K562 (cell line): ENCODE measurements around the gene IPCEF1. TPM values are rescaled to one million over a fixed set of nuclear protein-coding genes. Genes with fewer than 3 reads are reported as not detected.

Experiments
- ATAC-seq: fragments of 200-7000 bp; cut with Tn5 transposase; 3 replicates; pipeline ENCODE4 v1.9.1; 2020; ENCODE audit warnings: moderate library complexity
- BruUV-seq: library from RNA; stranded (reverse); fragments of 400-500 nt; replicated peaks from 2 replicates; lab custom pipeline; 2021; lab: Mats Ljungman, UMichigan
- CTCF ChIA-PET: fragments of 300-600 bp; formaldehyde crosslinking; extraction: SDS; loops from one replicate; lab custom pipeline; 2021; ENCODE audit warnings: low intra/inter-chr PET ratio; lab: Yijun Ruan, JAX
- POLR2A ChIA-PET: fragments of 300-600, 350-650 bp; sonication (Branson Sonifier 250); formaldehyde crosslinking; extraction: SDS; loops from one replicate; lab custom pipeline; 2021; ENCODE audit warnings: antibody characterized with exemption, inconsistent platforms; lab: Yijun Ruan, JAX
- DNase-seq, 4 experiments: peaks; one replicate each; pipeline versions ENCODE4 v3.0.0 to v3.0.0-alpha.2; 2011 to 2018; ENCODE audit warnings: low spot score in 3 of 4, mixed read lengths in 3 of 4; ENCODE audit errors: extremely low read depth in 1 of 4
- FAIRE-seq: peaks from 2 replicates; lab custom pipeline; 2011; peaks lifted over from hg19 to GRCh38; lab: Jason Lieb, UNC
- H2AFZ ChIP-seq: 2 replicates; pipeline ENCODE4 v1.6.0; 2011; ENCODE audit warnings: low read depth, low read length, control low read depth, inconsistent platforms
- H3K27ac ChIP-seq: fragments of 200-600 bp; 3 replicates; pipeline ENCODE4 v1.8.0; 2011; ENCODE audit warnings: low read depth, mild to moderate bottlenecking, control low read depth, inconsistent platforms, low read length, moderate library complexity, mixed read lengths; ENCODE audit errors: extremely low read depth
- H3K27me3 ChIP-seq, 2 experiments: fragments of 300-600 bp in 1 of 2; 2 replicates in 1 of 2; 3 replicates in 1 of 2; pipeline versions ENCODE4 v1.6.0 to v1.8.0; 2011; ENCODE audit warnings: inconsistent platforms in 2 of 2, low read length in 2 of 2, mild to moderate bottlenecking in 1 of 2, mixed read lengths in 1 of 2, moderate library complexity in 1 of 2; ENCODE audit not compliant: control insufficient read depth in 2 of 2, insufficient read depth in 2 of 2
- H3K36me3 ChIP-seq: fragments of 300-600 bp; 3 replicates; pipeline ENCODE4 v1.8.0; 2011; ENCODE audit warnings: mild to moderate bottlenecking, low read length, inconsistent platforms; ENCODE audit not compliant: control insufficient read depth, insufficient read depth
- H3K4me1 ChIP-seq, 2 experiments: fragments of 200-600 bp in 1 of 2; replicated peaks in 1 of 2; 2 replicates in 1 of 2; 3 replicates in 1 of 2; pipeline versions ENCODE4 v1.5.1 to v1.8.0; 2011; ENCODE audit warnings: inconsistent platforms in 2 of 2, low read length in 2 of 2, mild to moderate bottlenecking in 1 of 2, mixed read lengths in 1 of 2, moderate library complexity in 1 of 2; ENCODE audit not compliant: control insufficient read depth in 2 of 2, insufficient read depth in 2 of 2
- H3K4me2 ChIP-seq: 2 replicates; pipeline ENCODE4 v1.6.1; 2011; ENCODE audit warnings: low read length, control low read depth, inconsistent platforms, mixed read lengths; ENCODE audit not compliant: insufficient read depth
- H3K4me3 ChIP-seq: fragments of 200-600 bp; sonication (generic), shearing (Covaris generic); 2 replicates; pipeline ENCODE4 v1.5.1; 2016; ENCODE audit warnings: control low read depth, inconsistent platforms
- H3K79me2 ChIP-seq: fragments of 200-600 bp; 3 replicates; pipeline ENCODE4 v1.8.0; 2011; ENCODE audit warnings: low read length, inconsistent platforms; ENCODE audit not compliant: control insufficient read depth, insufficient read depth
- H3K9ac ChIP-seq, 2 experiments: 2 replicates each; pipeline versions ENCODE4 v1.6.0 to v1.6.1; 2011; ENCODE audit warnings: low read depth in 2 of 2, low read length in 2 of 2, control low read depth in 1 of 2, inconsistent platforms in 1 of 2, mild to moderate bottlenecking in 1 of 2, mixed read lengths in 1 of 2; ENCODE audit not compliant: insufficient read depth in 1 of 2
- H3K9me1 ChIP-seq: one replicate; pipeline ENCODE4 v1.6.0; 2011; ENCODE audit warnings: inconsistent platforms, mild to moderate bottlenecking, low read length, moderate library complexity; ENCODE audit not compliant: control insufficient read depth, insufficient read depth
- H3K9me3 ChIP-seq: replicated peaks from 2 replicates; pipeline ENCODE4 v1.5.1; 2011; ENCODE audit warnings: low read depth, low read length, inconsistent platforms; ENCODE audit not compliant: control insufficient read depth, insufficient read depth
- H4K20me1 ChIP-seq: replicated peaks from 2 replicates; pipeline ENCODE4 v1.6.1; 2011; ENCODE audit warnings: low read length, inconsistent platforms, mixed read lengths; ENCODE audit not compliant: control insufficient read depth, insufficient read depth
- C11orf30 ChIP-seq: fragments of 450-650 bp; IDR thresholded peaks from 2 replicates; pipeline ENCODE4 v1.6.1; 2016; ENCODE audit warnings: low read depth, mild to moderate bottlenecking
- CBFA2T3 ChIP-seq: fragments of 450-650 bp; IDR thresholded peaks from 2 replicates; pipeline ENCODE4 v1.6.1; 2017
- DIDO1 ChIP-seq: fragments of 450-650 bp; IDR thresholded peaks from 2 replicates; pipeline ENCODE4 v1.6.1; 2016; ENCODE audit warnings: low read depth, missing biosample characterization, missing genetic modification characterization
- MAFG ChIP-seq: fragments of 450-650 bp; conservative IDR thresholded peaks from 2 replicates; pipeline ENCODE4 v1.6.1; 2016; ENCODE audit warnings: missing genetic modification characterization, missing compliant biosample characterization
- NFATC3 ChIP-seq: fragments of 450-650 bp; IDR thresholded peaks from 2 replicates; pipeline ENCODE4 v1.6.1; 2017; ENCODE audit warnings: mild to moderate bottlenecking
- NR4A1 ChIP-seq, 2 experiments: fragments of 250-450 bp in 1 of 2; fragments of 450-650 bp in 1 of 2; sonication (Bioruptor Pico) in 1 of 2; IDR thresholded peaks; 2 replicates each; pipeline versions ENCODE4 v1.4.0 to v1.6.1; 2016 to 2020; ENCODE audit warnings: mild to moderate bottlenecking in 2 of 2, missing compliant biosample characterization in 1 of 2, missing genetic modification characterization in 1 of 2, moderate library complexity in 1 of 2
- RB1 ChIP-seq: fragments of 450-650 bp; IDR thresholded peaks from 2 replicates; pipeline ENCODE4 v1.6.1; 2017; ENCODE audit warnings: low read depth, mild to moderate bottlenecking
- SMARCA5 ChIP-seq: fragments of 450-650 bp; IDR thresholded peaks from 2 replicates; pipeline ENCODE4 v1.6.1; 2016
- TAL1 ChIP-seq: fragments of 450-650 bp; IDR thresholded peaks from 2 replicates; pipeline ENCODE4 v1.6.1; 2016; ENCODE audit warnings: mild to moderate bottlenecking
- WHSC1 ChIP-seq: IDR thresholded peaks from one replicate; pipeline ENCODE4 v1.6.1; 2012; ENCODE audit warnings: low read length, control low read depth, inconsistent platforms
- ZNF316 ChIP-seq: fragments of 450-650 bp; IDR thresholded peaks from 2 replicates; pipeline ENCODE4 v1.6.1; 2016
- ZNF79 ChIP-seq: fragments of 250-450 bp; sonication (Bioruptor Pico); IDR thresholded peaks from 2 replicates; pipeline ENCODE4 v1.4.0; 2020; ENCODE audit warnings: low read depth, mild to moderate bottlenecking, moderate library complexity
- WGBS: fragments of 100-300 bp; shearing (Covaris generic); methylation state at CpG from one replicate; pipeline ENCODE4 v1.1.6; 2016; ENCODE audit warnings: low coverage, mixed read lengths; ENCODE audit not compliant: insufficient coverage; ENCODE audit errors: missing lambda C conversion rate; 5-methylcytosine and 5-hydroxymethylcytosine counted together
- in situ Hi-C: fragments of 300-500 bp; cut with MboI; formaldehyde crosslinking; loops from 4 replicates; pipeline ENCODE4 v1.15.0; 2018; ENCODE audit warnings: inconsistent platforms, mixed read lengths
- intact Hi-C: fragments of 100-400 bp; cut with micrococcal nuclease; formaldehyde crosslinking; loops from 2 replicates; pipeline ENCODE4 v1.14.2; 2022
- polyA plus RNA-seq, 8 experiments: library from polyadenylated mRNA; depleted of rRNA in 4 of 8; stranded (reverse) in 5 of 8; unstranded in 3 of 8; fragments of >200 nt; fragmentation: Nextera tagmentation in 2 of 8; fragmentation: Illumina TruSeq in 1 of 8; extraction: Ambion mirVana in 2 of 8; extraction: Trizol in 1 of 8; gene quantifications; 2 replicates each; pipeline versions ENCODE4 v1.2.1 to v1.2.3, GENCODE V29; 2011 to 2014; ENCODE audit warnings: inconsistent platforms in 1 of 8, missing spikeins in 1 of 8
- total RNA-seq, 7 experiments: library from RNA; depleted of rRNA in 6 of 7; stranded (reverse); fragments of >200 nt in 6 of 7; fragmentation: Illumina TruSeq in 2 of 7; extraction: Trizol in 2 of 7; gene quantifications; 2 replicates each; pipeline versions ENCODE4 v1.2.1 to v1.2.3, GENCODE V29; 2011 to 2021; ENCODE audit warnings: low replicate concordance in 1 of 7
- TF ChIP-seq, protein P1 (sequence below): IDR thresholded peaks from 3 replicates; pipeline ENCODE4 v1.6.1; 2011; ENCODE audit warnings: borderline replicate concordance, mild to moderate bottlenecking, moderate library complexity; ENCODE audit not compliant: insufficient read length; ENCODE audit errors: extremely low read depth
- TF ChIP-seq, protein P2 (sequence below), 2 experiments: IDR thresholded peaks in 1 of 2; conservative IDR thresholded peaks in 1 of 2; 2 replicates each; pipeline ENCODE4 v1.6.1; 2016; ENCODE audit warnings: low read depth in 2 of 2, mild to moderate bottlenecking in 1 of 2, missing compliant biosample characterization in 1 of 2, missing genetic modification characterization in 1 of 2, moderate library complexity in 1 of 2
- TF ChIP-seq, protein P3 (sequence below): fragments of 250-450 bp; sonication (Bioruptor Pico); IDR thresholded peaks from 2 replicates; pipeline ENCODE4 v1.4.0; 2020; ENCODE audit warnings: mild to moderate bottlenecking, moderate library complexity, borderline replicate concordance

The IPCEF1 gene
- total and polyA plus RNA-seq, 9 of the 15 experiments (the other 6 are each of a cell fraction or from before 2014, with no cell fraction given) = 0.14 to 0.18 TPM; not detected in 7

DNA sequence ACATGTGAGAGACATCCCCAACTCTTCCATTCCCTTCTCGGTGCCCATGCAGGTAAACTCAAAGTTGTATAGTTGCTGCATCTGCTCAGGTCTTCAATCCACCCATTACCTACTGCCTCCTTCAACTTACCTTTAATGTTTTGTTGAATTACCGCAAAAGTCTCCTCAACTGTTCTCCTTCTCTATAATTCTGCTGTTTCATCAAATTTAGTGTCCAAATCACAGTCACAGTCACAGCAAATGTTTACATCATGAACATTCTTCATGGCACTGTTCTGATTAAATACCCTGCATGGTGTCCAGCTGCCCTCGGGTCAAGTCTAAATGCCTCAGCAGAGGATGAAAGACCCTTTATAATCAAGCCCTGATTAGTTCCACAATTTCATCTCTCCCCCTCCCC is 130.1 kb downstream of the IPCEF1 start:
- Histone ChIP-seq H3K4me1 (no peaks in the 10 kb centered on the region), H2AFZ (no peak overlapping the region), H3K27me3 (no peaks in the 10 kb centered on the region), H4K20me1 (no peaks in the 10 kb centered on the region)
- peak; percentile 67 for TF ChIP-seq ZNF316
- TF ChIP-seq NR4A1 (CRISPR knock-in tag; IDR thresholded peaks at IDR 0.05) = no peak
- TF ChIP-seq NR4A1 (tag; IDR thresholded peaks at IDR 0.05) = no peak
- no peak for TF ChIP-seq ZNF79 (CRISPR knock-in tag)
- no peak for TF ChIP-seq RB1
- TF ChIP-seq DIDO1 (tag) = no peak
- TF ChIP-seq, protein P1, sequence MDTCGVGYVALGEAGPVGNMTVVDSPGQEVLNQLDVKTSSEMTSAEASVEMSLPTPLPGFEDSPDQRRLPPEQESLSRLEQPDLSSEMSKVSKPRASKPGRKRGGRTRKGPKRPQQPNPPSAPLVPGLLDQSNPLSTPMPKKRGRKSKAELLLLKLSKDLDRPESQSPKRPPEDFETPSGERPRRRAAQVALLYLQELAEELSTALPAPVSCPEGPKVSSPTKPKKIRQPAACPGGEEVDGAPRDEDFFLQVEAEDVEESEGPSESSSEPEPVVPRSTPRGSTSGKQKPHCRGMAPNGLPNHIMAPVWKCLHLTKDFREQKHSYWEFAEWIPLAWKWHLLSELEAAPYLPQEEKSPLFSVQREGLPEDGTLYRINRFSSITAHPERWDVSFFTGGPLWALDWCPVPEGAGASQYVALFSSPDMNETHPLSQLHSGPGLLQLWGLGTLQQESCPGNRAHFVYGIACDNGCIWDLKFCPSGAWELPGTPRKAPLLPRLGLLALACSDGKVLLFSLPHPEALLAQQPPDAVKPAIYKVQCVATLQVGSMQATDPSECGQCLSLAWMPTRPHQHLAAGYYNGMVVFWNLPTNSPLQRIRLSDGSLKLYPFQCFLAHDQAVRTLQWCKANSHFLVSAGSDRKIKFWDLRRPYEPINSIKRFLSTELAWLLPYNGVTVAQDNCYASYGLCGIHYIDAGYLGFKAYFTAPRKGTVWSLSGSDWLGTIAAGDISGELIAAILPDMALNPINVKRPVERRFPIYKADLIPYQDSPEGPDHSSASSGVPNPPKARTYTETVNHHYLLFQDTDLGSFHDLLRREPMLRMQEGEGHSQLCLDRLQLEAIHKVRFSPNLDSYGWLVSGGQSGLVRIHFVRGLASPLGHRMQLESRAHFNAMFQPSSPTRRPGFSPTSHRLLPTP = no peak
- no peak for TF ChIP-seq NFATC3
- TF ChIP-seq TAL1 = no peak
- TF ChIP-seq, protein P2, sequence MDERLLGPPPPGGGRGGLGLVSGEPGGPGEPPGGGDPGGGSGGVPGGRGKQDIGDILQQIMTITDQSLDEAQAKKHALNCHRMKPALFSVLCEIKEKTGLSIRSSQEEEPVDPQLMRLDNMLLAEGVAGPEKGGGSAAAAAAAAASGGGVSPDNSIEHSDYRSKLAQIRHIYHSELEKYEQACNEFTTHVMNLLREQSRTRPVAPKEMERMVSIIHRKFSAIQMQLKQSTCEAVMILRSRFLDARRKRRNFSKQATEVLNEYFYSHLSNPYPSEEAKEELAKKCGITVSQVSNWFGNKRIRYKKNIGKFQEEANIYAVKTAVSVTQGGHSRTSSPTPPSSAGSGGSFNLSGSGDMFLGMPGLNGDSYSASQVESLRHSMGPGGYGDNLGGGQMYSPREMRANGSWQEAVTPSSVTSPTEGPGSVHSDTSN (CRISPR knock-in tag; IDR thresholded peaks at IDR 0.05; ENCODE audit: low read depth) = no peak
- TF ChIP-seq, protein P2 (tag; conservative IDR thresholded peaks at IDR 0.05; ENCODE audit: low read depth) = no peak
- TF ChIP-seq, protein P3, sequence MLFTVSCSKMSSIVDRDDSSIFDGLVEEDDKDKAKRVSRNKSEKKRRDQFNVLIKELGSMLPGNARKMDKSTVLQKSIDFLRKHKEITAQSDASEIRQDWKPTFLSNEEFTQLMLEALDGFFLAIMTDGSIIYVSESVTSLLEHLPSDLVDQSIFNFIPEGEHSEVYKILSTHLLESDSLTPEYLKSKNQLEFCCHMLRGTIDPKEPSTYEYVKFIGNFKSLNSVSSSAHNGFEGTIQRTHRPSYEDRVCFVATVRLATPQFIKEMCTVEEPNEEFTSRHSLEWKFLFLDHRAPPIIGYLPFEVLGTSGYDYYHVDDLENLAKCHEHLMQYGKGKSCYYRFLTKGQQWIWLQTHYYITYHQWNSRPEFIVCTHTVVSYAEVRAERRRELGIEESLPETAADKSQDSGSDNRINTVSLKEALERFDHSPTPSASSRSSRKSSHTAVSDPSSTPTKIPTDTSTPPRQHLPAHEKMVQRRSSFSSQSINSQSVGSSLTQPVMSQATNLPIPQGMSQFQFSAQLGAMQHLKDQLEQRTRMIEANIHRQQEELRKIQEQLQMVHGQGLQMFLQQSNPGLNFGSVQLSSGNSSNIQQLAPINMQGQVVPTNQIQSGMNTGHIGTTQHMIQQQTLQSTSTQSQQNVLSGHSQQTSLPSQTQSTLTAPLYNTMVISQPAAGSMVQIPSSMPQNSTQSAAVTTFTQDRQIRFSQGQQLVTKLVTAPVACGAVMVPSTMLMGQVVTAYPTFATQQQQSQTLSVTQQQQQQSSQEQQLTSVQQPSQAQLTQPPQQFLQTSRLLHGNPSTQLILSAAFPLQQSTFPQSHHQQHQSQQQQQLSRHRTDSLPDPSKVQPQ (CRISPR knock-in tag) = no peak
- TF ChIP-seq C11orf30 = peak; percentile 36; the same call in 1 of the 2 replicates
- 0 out of 2 replicates have a peak, but pooled peaks have one; percentile 34 for TF ChIP-seq MAFG (tag)
- TF ChIP-seq WHSC1 = no peak
- no peak for TF ChIP-seq CBFA2T3
- TF ChIP-seq SMARCA5 = no peak
- TF ChIP-seq, all 486 proteins: peak for 3
- no peak for DNase-seq
- CTCF ChIA-PET = no interaction called here
- POLR2A ChIA-PET = no interaction called here
- FAIRE-seq = no peak
- Histone ChIP-seq H3K9me1 (no peaks in the 10 kb centered on the region), H3K4me2 (no peak overlapping the region), H3K4me3 (no peak overlapping the region), H3K27ac (no peak overlapping the region), H3K36me3 (no peaks in the 10 kb centered on the region), H3K79me2 (no peaks in the 10 kb centered on the region), H3K9me3 (no peaks in the 10 kb centered on the region), H3K9ac (no peak overlapping the region)
- WGBS = 0% methylated on average over 3 of the region's 3 CpGs
- in situ Hi-C loops = no loop called here
- no peak for ATAC-seq
- intact Hi-C loops = no loop called here
- BruUV-seq = no TSS peak
